Fibroblast of lung (primary cell): ENCODE data around the gene COA7.

Source experiments
- CTCF ChIP-seq, 2 donors: IDR thresholded peaks in 1 of 2; conservative IDR thresholded peaks in 1 of 2; 1 replicate in 1 of 2; 2 replicates in 1 of 2; pipeline ENCODE4 v1.5.1; 2011 to 2012; ENCODE audit warnings: low read length in 2 of 2, control low read depth in 1 of 2, inconsistent platforms in 1 of 2, low read depth in 1 of 2, mild to moderate bottlenecking in 1 of 2
- EZH2 ChIP-seq: IDR thresholded peaks from 2 replicates; pipeline ENCODE4 v1.5.1; 2012; ENCODE audit warnings: low read length, control low read depth, mild to moderate bottlenecking; ENCODE audit errors: missing control alignments

DNA sequence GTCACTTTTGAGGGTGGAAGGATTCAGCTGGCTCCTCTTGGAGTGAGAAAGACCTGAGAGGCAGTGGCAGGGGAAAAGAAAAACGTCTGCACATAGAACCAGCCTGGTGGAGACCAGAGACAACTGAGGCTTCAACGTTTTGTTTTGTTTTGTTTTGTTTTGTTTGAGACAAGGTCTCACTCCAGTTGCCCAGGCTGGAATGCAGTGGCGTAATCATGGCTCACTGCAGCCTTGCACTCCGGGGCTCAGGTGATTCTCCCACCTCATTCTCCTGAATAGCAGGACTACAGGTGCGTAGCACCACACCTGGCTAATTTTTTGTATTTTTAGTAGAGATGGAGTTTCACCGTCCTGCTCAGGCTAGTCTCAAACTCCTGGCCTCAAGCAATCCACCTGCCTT, 52.9 kb downstream of the COA7 start:
- TF ChIP-seq CTCF (conservative IDR thresholded peaks at IDR 0.05 in 1 of 2, IDR thresholded peaks at IDR 0.05 in 1 of 2; ENCODE audit: low read depth in 1 of 2, low read length in 2 of 2) (no peak), EZH2 (no peak)
